HCT116 (cell line): ENCODE results near the gene CASTOR1. TPM values are rescaled to one million over a fixed set of nuclear protein-coding genes. Genes with fewer than 3 reads are reported as not detected.

ENCODE experiments used
- ATAC-seq: fragments of 200-7000 bp; cut with Tn5 transposase; 2 replicates; pipeline ENCODE4 v1.9.1; 2020; ENCODE audit warnings: mild to moderate bottlenecking, moderate library complexity
- BruUV-seq: library from RNA; stranded (reverse); fragments of 400-500 nt; replicated peaks from 2 replicates; lab custom pipeline; 2021; lab: Mats Ljungman, UMichigan
- CTCF ChIA-PET: fragments of 300-600 bp; sonication (Branson Sonifier 250); formaldehyde crosslinking; loops from one replicate; lab custom pipeline; 2021; ENCODE audit warnings: antibody characterized with exemption; lab: Charles Lee
- POLR2A ChIA-PET: fragments of 300-600, 350-600 bp; sonication (Branson Sonifier 250); formaldehyde crosslinking; loops from one replicate; lab custom pipeline; 2021; ENCODE audit warnings: antibody characterized with exemption; lab: Charles Lee
- RAD21 ChIA-PET, 2 experiments: fragments of 300-600 bp; sonication (Branson Sonifier 250); formaldehyde crosslinking; loops; one replicate each; lab custom pipeline; 2023; ENCODE audit warnings: low total read pairs in 2 of 2; ENCODE audit not compliant: uncharacterized antibody in 2 of 2, unreplicated experiment in 2 of 2, low non-redundant PET in 1 of 2; lab: Charles Lee
- DNase-seq: peaks from one replicate; pipeline ENCODE4 v3.0.0-alpha.2; 2010; ENCODE audit warnings: low read depth, low spot score
- H2AFZ ChIP-seq: fragments of 200-600 bp; shearing (Covaris generic), sonication (generic); 2 replicates; pipeline ENCODE4 v1.6.1; 2017; ENCODE audit warnings: low read depth, mixed run types, mixed read lengths, antibody characterized with exemption, low read length; ENCODE audit not compliant: poor library complexity, severe bottlenecking
- H3K27ac ChIP-seq: 2 replicates; pipeline ENCODE4 v1.5.1; 2012; ENCODE audit warnings: low read depth, low read length
- H3K27me3 ChIP-seq: fragments of 200-600 bp; sonication (generic); 2 replicates; pipeline ENCODE4 v1.6.1; 2016; ENCODE audit warnings: mixed run types, low read length, mixed read lengths; ENCODE audit not compliant: insufficient read depth
- H3K36me3 ChIP-seq, 2 experiments: fragments of 200-500 bp in 1 of 2; fragments of 200-600 bp in 1 of 2; sonication (Bioruptor generic) in 1 of 2; sonication (generic) in 1 of 2; 2 replicates each; pipeline versions ENCODE4 v1.5.1 to v1.6.1; 2014 to 2016; ENCODE audit warnings: low read length in 2 of 2, inconsistent platforms in 1 of 2, mixed read lengths in 1 of 2, mixed run types in 1 of 2; ENCODE audit not compliant: insufficient read depth in 2 of 2, control insufficient read depth in 1 of 2
- H3K4me1 ChIP-seq, 2 experiments: fragments of 200-600 bp in 1 of 2; sonication (generic) in 1 of 2; 2 replicates each; pipeline versions ENCODE4 v1.5.1 to v1.6.1; 2012 to 2017; ENCODE audit warnings: low read length in 2 of 2, inconsistent platforms in 1 of 2, mild to moderate bottlenecking in 1 of 2, mixed read lengths in 1 of 2, mixed run types in 1 of 2, moderate library complexity in 1 of 2; ENCODE audit not compliant: insufficient read depth in 2 of 2, control insufficient read depth in 1 of 2
- H3K4me2 ChIP-seq: fragments of 200-600 bp; sonication (generic); 2 replicates; pipeline ENCODE4 v1.6.1; 2017; ENCODE audit warnings: mixed run types, low read length, mixed read lengths
- H3K4me3 ChIP-seq, 2 experiments: fragments of 200-600 bp in 1 of 2; sonication (generic) in 1 of 2; replicated peaks in 1 of 2; 2 replicates each; pipeline ENCODE4 v1.5.1; 2011 to 2016; ENCODE audit warnings: low read length in 2 of 2, control low read depth in 1 of 2, low read depth in 1 of 2, mild to moderate bottlenecking in 1 of 2, mixed read lengths in 1 of 2, mixed run types in 1 of 2
- H3K79me2 ChIP-seq: fragments of 200-600 bp; sonication (generic); 2 replicates; pipeline ENCODE4 v1.6.1; 2017; ENCODE audit warnings: mild to moderate bottlenecking, mixed run types, low read length, moderate library complexity, mixed read lengths; ENCODE audit not compliant: insufficient read depth
- H3K9ac ChIP-seq: fragments of 200-600 bp; sonication (generic); 2 replicates; pipeline ENCODE4 v1.6.1; 2016; ENCODE audit warnings: low read length, mixed read lengths
- H3K9me2 ChIP-seq: fragments of 200-600 bp; sonication (generic), shearing (Covaris generic); 2 replicates; pipeline ENCODE4 v1.6.1; 2017; ENCODE audit warnings: mixed run types, mild to moderate bottlenecking, moderate library complexity; ENCODE audit not compliant: insufficient read depth
- H3K9me3 ChIP-seq, 2 experiments: fragments of 200-500 bp in 1 of 2; fragments of 200-600 bp in 1 of 2; sonication (Bioruptor generic) in 1 of 2; sonication (generic) in 1 of 2; 2 replicates each; pipeline ENCODE4 v1.6.1; 2014 to 2017; ENCODE audit warnings: low read length in 2 of 2, mixed read lengths in 2 of 2, inconsistent platforms in 1 of 2, low read depth in 1 of 2, mild to moderate bottlenecking in 1 of 2, mixed run types in 1 of 2, moderate library complexity in 1 of 2; ENCODE audit not compliant: control insufficient read depth in 1 of 2, insufficient read depth in 1 of 2
- H4K20me1 ChIP-seq: fragments of 200-600 bp; sonication (generic), shearing (Covaris generic); 2 replicates; pipeline ENCODE4 v1.6.1; 2017; ENCODE audit warnings: mixed run types, mild to moderate bottlenecking, moderate library complexity; ENCODE audit not compliant: insufficient read depth
- CBX3 ChIP-seq: IDR thresholded peaks from 2 replicates; pipeline ENCODE4 v1.6.1; 2012; ENCODE audit warnings: low read depth
- CEBPB ChIP-seq: IDR thresholded peaks from 2 replicates; pipeline ENCODE4 v1.6.1; 2012; ENCODE audit warnings: low read depth
- CTCF ChIP-seq, 3 experiments: fragments of 200-600 bp in 1 of 3; sonication (generic) in 1 of 3; IDR thresholded peaks in 2 of 3; conservative IDR thresholded peaks in 1 of 3; 2 replicates each; pipeline ENCODE4 v1.5.1; 2012 to 2017; ENCODE audit warnings: low read depth in 2 of 3, low read length in 2 of 3, antibody characterized with exemption in 1 of 3, borderline replicate concordance in 1 of 3, control low read depth in 1 of 3, mild to moderate bottlenecking in 1 of 3, mixed read lengths in 1 of 3, mixed run types in 1 of 3, moderate library complexity in 1 of 3; ENCODE audit not compliant: insufficient read depth in 1 of 3
- EGR1 ChIP-seq: IDR thresholded peaks from 2 replicates; pipeline ENCODE4 v1.6.1; 2012; ENCODE audit warnings: low read depth
- FOSL1 ChIP-seq: IDR thresholded peaks from 2 replicates; pipeline ENCODE4 v1.6.1; 2012; ENCODE audit warnings: low read depth
- JUND ChIP-seq: IDR thresholded peaks from 2 replicates; pipeline ENCODE4 v1.6.1; 2012
- MAX ChIP-seq: IDR thresholded peaks from 2 replicates; pipeline ENCODE4 v1.6.1; 2012
- RAD21 ChIP-seq: IDR thresholded peaks from 2 replicates; pipeline ENCODE4 v1.6.1; 2012; ENCODE audit warnings: low read depth, mild to moderate bottlenecking
- SIN3A ChIP-seq: IDR thresholded peaks from 2 replicates; pipeline ENCODE4 v1.6.1; 2012; ENCODE audit warnings: low read depth
- SRF ChIP-seq: IDR thresholded peaks from 2 replicates; pipeline ENCODE4 v1.6.1; 2012; ENCODE audit warnings: low read depth
- ZFX ChIP-seq: fragments of 450-650 bp; IDR thresholded peaks from 2 replicates; pipeline ENCODE4 v1.6.1; 2017
- intact Hi-C: fragments of 100-400 bp; cut with micrococcal nuclease; formaldehyde crosslinking; loops from 2 replicates; pipeline ENCODE4 v1.10.0; 2022
- total RNA-seq: library from RNA; stranded (reverse); gene quantifications from one replicate; pipeline ENCODE4 v1.2.1, GENCODE V29; 2021; ENCODE audit not compliant: unreplicated experiment
- TF ChIP-seq, protein P1 (sequence below): IDR thresholded peaks from 2 replicates; pipeline ENCODE4 v1.6.1; 2011; ENCODE audit warnings: mild to moderate bottlenecking, low read length, moderate library complexity; ENCODE audit not compliant: insufficient replicate concordance; ENCODE audit errors: extremely low read depth
- TF ChIP-seq, protein P2 (sequence below): IDR thresholded peaks from 2 replicates; pipeline ENCODE4 v1.6.1; 2012; ENCODE audit warnings: low read depth

Gene CASTOR1
- total RNA-seq, 1 experiment from 2014 or later: 6.5 TPM

GRCh38 chr22:30244066-30244465, 45.2 kb downstream of the CASTOR1 start:
- BruUV-seq: no TSS peak
- H4K20me1 ChIP-seq: no peaks in the 10 kb centered on the region
- H3K9me2 ChIP-seq: no peaks in the 10 kb centered on the region
- CTCF ChIA-PET: no interaction called here
- H3K4me3 ChIP-seq: no peak overlapping the region
- H3K36me3 ChIP-seq: peaks cover 4 to 36% of the 10 kb centered on the region in 2 experiments; a peak in 3 of 4 replicates
- H3K27me3 ChIP-seq: no peaks in the 10 kb centered on the region
- TF ChIP-seq CTCF (IDR thresholded peaks at IDR 0.05 in 2 of 3, conservative IDR thresholded peaks at IDR 0.05 in 1 of 3; ENCODE audit: borderline replicate concordance in 1 of 3, insufficient read depth in 1 of 3, low read depth in 2 of 3, low read length in 2 of 3) (no peak), CBX3 (no peak)
- TF ChIP-seq, all 23 proteins: peak for 0
- H3K79me2 ChIP-seq: peaks cover 58% of the 10 kb centered on the region; the same call in 1 of the 2 replicates
- no peaks in the 10 kb centered on the region for H3K9me3 ChIP-seq
- H3K9ac ChIP-seq: no peak overlapping the region
- H2AFZ ChIP-seq: no peak overlapping the region
- ChIA-PET POLR2A (interaction anchor here (1.1 to 1.2 kb wide), 2 partner anchors 13 to 37 kb away, joined by 3 read pairs; no protein-coding TSS in a partner anchor), RAD21 (interaction anchor here in 1 of 2 experiments (1.4 kb wide), 1 partner anchor 31 kb away, joined by 3 read pairs; no protein-coding TSS in a partner anchor)
- H3K4me1 ChIP-seq: peaks cover 46 to 100% of the 10 kb centered on the region in 2 experiments
- no peak for DNase-seq
- intact Hi-C loops: no loop called here
- no peak overlapping the region for H3K4me2 ChIP-seq
- H3K27ac ChIP-seq: peak overlapping the region; percentile 85
- no peak for ATAC-seq

GRCh38 chr22:30243661-30244060, 45.6 kb downstream of the CASTOR1 start:
- Histone ChIP-seq H3K79me2 (peaks cover 54% of the 10 kb centered on the region; the same call in 1 of the 2 replicates), H3K4me3 (no peak overlapping the region), H4K20me1 (no peaks in the 10 kb centered on the region), H3K9me3 (no peaks in the 10 kb centered on the region), H3K4me1 (peaks cover 44 to 100% of the 10 kb centered on the region in 2 experiments), H2AFZ (no peak overlapping the region), H3K4me2 (no peak overlapping the region), H3K9ac (no peak overlapping the region), H3K27me3 (no peaks in the 10 kb centered on the region), H3K9me2 (no peaks in the 10 kb centered on the region), H3K36me3 (peaks cover 4 to 36% of the 10 kb centered on the region in 2 experiments; a peak in 3 of 4 replicates), H3K27ac (peak overlapping the region; percentile 85; the same call in 1 of the 2 replicates)
- ChIA-PET RAD21 (interaction anchor here in 1 of 2 experiments (1.4 kb wide), 1 partner anchor 31 kb away, joined by 3 read pairs; no protein-coding TSS in a partner anchor), CTCF (no interaction called here), POLR2A (interaction anchor here (0.9 to 1.2 kb wide), 3 partner anchors 13 to 63 kb away, joined by 3 read pairs; no protein-coding TSS in a partner anchor)
- intact Hi-C loops: no loop called here
- BruUV-seq: no TSS peak
- ATAC-seq: no peak
- no peak for DNase-seq
- no peak for TF ChIP-seq JUND
- TF ChIP-seq RAD21: no peak
- TF ChIP-seq SRF: no peak
- TF ChIP-seq EGR1: no peak
- no peak for TF ChIP-seq CEBPB
- no peak for TF ChIP-seq FOSL1
- TF ChIP-seq MAX: no peak
- TF ChIP-seq, protein P1, sequence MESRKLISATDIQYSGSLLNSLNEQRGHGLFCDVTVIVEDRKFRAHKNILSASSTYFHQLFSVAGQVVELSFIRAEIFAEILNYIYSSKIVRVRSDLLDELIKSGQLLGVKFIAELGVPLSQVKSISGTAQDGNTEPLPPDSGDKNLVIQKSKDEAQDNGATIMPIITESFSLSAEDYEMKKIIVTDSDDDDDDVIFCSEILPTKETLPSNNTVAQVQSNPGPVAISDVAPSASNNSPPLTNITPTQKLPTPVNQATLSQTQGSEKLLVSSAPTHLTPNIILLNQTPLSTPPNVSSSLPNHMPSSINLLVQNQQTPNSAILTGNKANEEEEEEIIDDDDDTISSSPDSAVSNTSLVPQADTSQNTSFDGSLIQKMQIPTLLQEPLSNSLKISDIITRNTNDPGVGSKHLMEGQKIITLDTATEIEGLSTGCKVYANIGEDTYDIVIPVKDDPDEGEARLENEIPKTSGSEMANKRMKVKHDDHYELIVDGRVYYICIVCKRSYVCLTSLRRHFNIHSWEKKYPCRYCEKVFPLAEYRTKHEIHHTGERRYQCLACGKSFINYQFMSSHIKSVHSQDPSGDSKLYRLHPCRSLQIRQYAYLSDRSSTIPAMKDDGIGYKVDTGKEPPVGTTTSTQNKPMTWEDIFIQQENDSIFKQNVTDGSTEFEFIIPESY: no peak
- TF ChIP-seq, protein P2, sequence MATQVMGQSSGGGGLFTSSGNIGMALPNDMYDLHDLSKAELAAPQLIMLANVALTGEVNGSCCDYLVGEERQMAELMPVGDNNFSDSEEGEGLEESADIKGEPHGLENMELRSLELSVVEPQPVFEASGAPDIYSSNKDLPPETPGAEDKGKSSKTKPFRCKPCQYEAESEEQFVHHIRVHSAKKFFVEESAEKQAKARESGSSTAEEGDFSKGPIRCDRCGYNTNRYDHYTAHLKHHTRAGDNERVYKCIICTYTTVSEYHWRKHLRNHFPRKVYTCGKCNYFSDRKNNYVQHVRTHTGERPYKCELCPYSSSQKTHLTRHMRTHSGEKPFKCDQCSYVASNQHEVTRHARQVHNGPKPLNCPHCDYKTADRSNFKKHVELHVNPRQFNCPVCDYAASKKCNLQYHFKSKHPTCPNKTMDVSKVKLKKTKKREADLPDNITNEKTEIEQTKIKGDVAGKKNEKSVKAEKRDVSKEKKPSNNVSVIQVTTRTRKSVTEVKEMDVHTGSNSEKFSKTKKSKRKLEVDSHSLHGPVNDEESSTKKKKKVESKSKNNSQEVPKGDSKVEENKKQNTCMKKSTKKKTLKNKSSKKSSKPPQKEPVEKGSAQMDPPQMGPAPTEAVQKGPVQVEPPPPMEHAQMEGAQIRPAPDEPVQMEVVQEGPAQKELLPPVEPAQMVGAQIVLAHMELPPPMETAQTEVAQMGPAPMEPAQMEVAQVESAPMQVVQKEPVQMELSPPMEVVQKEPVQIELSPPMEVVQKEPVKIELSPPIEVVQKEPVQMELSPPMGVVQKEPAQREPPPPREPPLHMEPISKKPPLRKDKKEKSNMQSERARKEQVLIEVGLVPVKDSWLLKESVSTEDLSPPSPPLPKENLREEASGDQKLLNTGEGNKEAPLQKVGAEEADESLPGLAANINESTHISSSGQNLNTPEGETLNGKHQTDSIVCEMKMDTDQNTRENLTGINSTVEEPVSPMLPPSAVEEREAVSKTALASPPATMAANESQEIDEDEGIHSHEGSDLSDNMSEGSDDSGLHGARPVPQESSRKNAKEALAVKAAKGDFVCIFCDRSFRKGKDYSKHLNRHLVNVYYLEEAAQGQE: no peak
- no peak for TF ChIP-seq ZFX
- TF ChIP-seq SIN3A: no peak
